ENCODE data around the gene PMIS2.

GRCh38 chr19:35539850-35540249 is 46.1 kb upstream of the PMIS2 start:
- TF ChIP-seq EP300 (IDR thresholded peaks at IDR 0.05) (no peak), CTCF (IDR thresholded peaks at IDR 0.05) (no peak)
